ENCODE results near the gene MTIF3. TPM values are rescaled to one million over a fixed set of nuclear protein-coding genes. Genes with fewer than 3 reads are reported as not detected.

Gene MTIF3
- polyA plus RNA-seq, 1 experiment, result 72.5 TPM

DNA sequence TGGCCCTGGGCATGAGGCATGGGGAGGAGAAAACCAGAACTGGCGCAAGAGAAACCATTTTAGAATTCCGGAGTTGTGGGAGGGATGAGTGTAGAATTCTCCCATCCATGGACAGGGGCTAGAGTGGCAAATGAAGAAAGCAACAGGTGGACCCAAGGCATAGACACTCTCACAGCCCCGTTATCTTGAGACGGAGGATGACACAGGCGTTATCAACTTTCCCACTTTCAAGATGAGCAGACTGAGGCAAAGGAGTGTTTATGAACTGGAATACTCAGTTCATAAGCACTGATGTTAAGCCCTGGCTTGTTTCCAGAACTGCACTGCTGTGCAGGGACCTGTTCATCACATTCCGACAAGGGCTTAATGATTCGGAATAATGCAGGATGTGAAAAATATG is 27.0 kb downstream of the MTIF3 start:
- no peak overlapping the region for H3K4me3 ChIP-seq (ENCODE audit: low read depth, low read length)
- CTCF ChIA-PET, result interaction anchor here (1.7 kb wide), 1 partner anchor 403 kb away, joined by 5 read pairs; no protein-coding TSS in a partner anchor

GRCh38 chr13:27421101-27421871 is 29.1 kb downstream of the MTIF3 start:
- POLR2A ChIA-PET, result no interaction called here
- no peak for DNase-seq (ENCODE audit: low read depth, low spot score)
- TF ChIP-seq CTCF (IDR thresholded peaks at IDR 0.05; ENCODE audit: low read depth, low read length), result no peak
- H3K9me3 ChIP-seq (ENCODE audit: control insufficient read depth, insufficient read depth, low read length), result no peaks in the 10 kb centered on the region
- H3K27ac ChIP-seq (ENCODE audit: low read depth, low read length), result no peak overlapping the region
- peaks cover 7% of the 10 kb centered on the region for H3K27me3 ChIP-seq (ENCODE audit: control insufficient read depth, insufficient read depth, low read length)
- CTCF ChIA-PET, result interaction anchor here (1.4 to 1.7 kb wide), 2 partner anchors 12 to 405 kb away, joined by 3 to 5 read pairs; no protein-coding TSS in a partner anchor
- no peak overlapping the region for H3K4me3 ChIP-seq (ENCODE audit: low read depth, low read length)

More for the DNA sequence above, 27.0 kb downstream of the MTIF3 start:
- no peak for DNase-seq (ENCODE audit: low read depth, low spot score)
- peaks cover 2% of the 10 kb centered on the region for H3K27me3 ChIP-seq (ENCODE audit: control insufficient read depth, insufficient read depth, low read length)
- TF ChIP-seq CTCF (IDR thresholded peaks at IDR 0.05; ENCODE audit: low read depth, low read length), result no peak
- POLR2A ChIA-PET, result no interaction called here
- no peak overlapping the region for H3K27ac ChIP-seq (ENCODE audit: low read depth, low read length)
- no peaks in the 10 kb centered on the region for H3K9me3 ChIP-seq (ENCODE audit: control insufficient read depth, insufficient read depth, low read length)

DNA sequence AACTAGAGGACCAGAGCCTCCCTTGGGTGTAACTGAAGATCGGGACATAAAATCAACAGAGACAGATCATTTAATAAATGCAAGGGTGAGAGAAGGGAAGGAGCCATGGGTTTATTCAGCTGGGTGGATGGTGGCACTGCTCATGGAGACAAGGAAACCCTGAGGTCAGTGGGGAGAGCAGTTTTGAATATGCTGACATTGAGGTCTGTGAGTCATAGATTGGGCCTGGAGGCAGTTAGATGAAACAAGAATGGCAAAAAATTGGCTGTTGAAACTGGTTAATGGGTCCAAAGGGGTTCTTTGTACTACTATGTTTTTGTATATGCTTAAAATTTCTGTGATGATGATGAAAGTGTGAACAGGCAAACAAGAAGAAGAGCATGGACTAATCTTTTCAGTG is 31.0 kb downstream of the MTIF3 start:
- Histone ChIP-seq H3K27me3 (ENCODE audit: control insufficient read depth, insufficient read depth, low read length) (peaks cover 18% of the 10 kb centered on the region), H3K9me3 (ENCODE audit: control insufficient read depth, insufficient read depth, low read length) (no peaks in the 10 kb centered on the region), H3K27ac (ENCODE audit: low read depth, low read length) (no peak overlapping the region), H3K4me3 (ENCODE audit: low read depth, low read length) (no peak overlapping the region)
- DNase-seq (ENCODE audit: low read depth, low spot score), result no peak
- TF ChIP-seq CTCF (IDR thresholded peaks at IDR 0.05; ENCODE audit: low read depth, low read length), result no peak
- ChIA-PET CTCF (no interaction called here), POLR2A (no interaction called here)

DNA sequence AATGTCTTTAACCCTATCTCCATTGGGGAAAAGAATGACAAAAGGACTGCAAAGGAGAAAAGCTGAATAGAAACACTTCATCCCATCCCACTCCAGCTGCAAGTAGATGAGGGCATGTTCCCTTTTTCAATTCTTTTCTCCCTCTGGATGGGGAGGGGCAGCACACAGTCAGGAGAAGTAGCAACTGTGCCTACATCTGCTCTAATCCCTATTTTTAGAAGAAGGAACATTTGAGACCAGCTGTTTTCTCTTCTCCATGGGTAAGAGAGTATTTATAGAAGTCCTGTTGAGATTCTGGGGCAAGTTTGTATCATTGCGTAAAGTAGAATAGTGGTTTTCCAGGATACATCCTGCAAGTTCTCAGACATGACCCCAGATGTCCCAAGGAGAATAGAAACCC is 35.2 kb downstream of the MTIF3 start:
- DNase-seq (ENCODE audit: low read depth, low spot score), result no peak
- Histone ChIP-seq H3K27me3 (ENCODE audit: control insufficient read depth, insufficient read depth, low read length) (peaks cover 37% of the 10 kb centered on the region), H3K4me3 (ENCODE audit: low read depth, low read length) (no peak overlapping the region), H3K9me3 (ENCODE audit: control insufficient read depth, insufficient read depth, low read length) (no peaks in the 10 kb centered on the region), H3K27ac (ENCODE audit: low read depth, low read length) (no peak overlapping the region)
- ChIA-PET POLR2A (no interaction called here), CTCF (interaction anchor here (0.9 kb wide), 1 partner anchor 411 kb away, joined by 3 read pairs; no protein-coding TSS in a partner anchor)
- TF ChIP-seq CTCF (IDR thresholded peaks at IDR 0.05; ENCODE audit: low read depth, low read length), result no peak

DNA sequence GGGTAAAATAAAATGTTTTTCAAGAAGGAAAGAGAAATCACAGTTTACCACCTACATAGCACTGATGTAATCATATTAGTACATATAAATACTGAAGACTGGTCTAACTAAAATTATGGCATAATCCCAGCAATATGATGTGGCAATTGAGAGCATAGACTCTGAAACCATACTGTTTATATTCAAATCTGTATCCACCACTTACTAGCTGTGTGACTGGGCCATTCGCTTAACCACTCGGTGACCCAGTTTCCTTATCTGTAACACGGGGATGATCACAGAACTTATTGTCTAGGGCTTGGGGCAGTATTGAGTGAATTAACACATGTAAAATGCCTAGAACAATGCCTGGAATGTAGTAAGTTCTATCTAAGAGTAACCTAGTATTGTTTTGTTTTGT is 39.0 kb downstream of the MTIF3 start:
- no peak for TF ChIP-seq CTCF (IDR thresholded peaks at IDR 0.05; ENCODE audit: low read depth, low read length)
- H3K4me3 ChIP-seq (ENCODE audit: low read depth, low read length), result no peak overlapping the region
- CTCF ChIA-PET, result interaction anchor here (1.1 kb wide), 1 partner anchor 481 kb away, joined by 4 read pairs; no protein-coding TSS in a partner anchor
- H3K9me3 ChIP-seq (ENCODE audit: control insufficient read depth, insufficient read depth, low read length), result no peaks in the 10 kb centered on the region
- no peak overlapping the region for H3K27ac ChIP-seq (ENCODE audit: low read depth, low read length)
- no peak for DNase-seq (ENCODE audit: low read depth, low spot score)
- H3K27me3 ChIP-seq (ENCODE audit: control insufficient read depth, insufficient read depth, low read length), result peaks cover 52% of the 10 kb centered on the region
- POLR2A ChIA-PET, result no interaction called here
